NCI-H226 (cell line): Measurements from ENCODE around the gene CDK8.

Experiments
- DNase-seq: peaks from one replicate; pipeline ENCODE4 v3.0.0-alpha.2; 2015

The CDK8 gene

GRCh38 chr13:26323127-26323526 is 69.2 kb downstream of the CDK8 start:
- no peak for DNase-seq

- DNase-seq, result no peak
Measured at GRCh38 chr13:26323764-26324163, 69.8 kb downstream of the CDK8 start.

GRCh38 chr13:26324294-26324693 is 70.4 kb downstream of the CDK8 start:
- DNase-seq, result no peak

- DNase-seq, result no peak
Measured at GRCh38 chr13:26324867-26325266, 70.9 kb downstream of the CDK8 start.

- DNase-seq, result no peak
Measured at GRCh38 chr13:26325876-26326275, 71.9 kb downstream of the CDK8 start.

GRCh38 chr13:26326562-26326961 is 72.6 kb downstream of the CDK8 start:
- DNase-seq, result no peak

- DNase-seq, result no peak
Measured at GRCh38 chr13:26327940-26328725, 74.2 kb downstream of the CDK8 start.

GRCh38 chr13:26335158-26335557 is 81.2 kb downstream of the CDK8 start:
- DNase-seq, result no peak

GRCh38 chr13:26340807-26341206 is 86.9 kb downstream of the CDK8 start:
- DNase-seq, result peak; percentile 40

- DNase-seq, result no peak
Measured at GRCh38 chr13:26342898-26343297, 89.0 kb downstream of the CDK8 start.

- DNase-seq, result no peak
Measured at GRCh38 chr13:26343816-26344215, 89.9 kb downstream of the CDK8 start.

- no peak for DNase-seq
Measured at GRCh38 chr13:26344980-26345379, 91.1 kb downstream of the CDK8 start.

- no peak for DNase-seq
Measured at GRCh38 chr13:26348966-26349365, 95.0 kb downstream of the CDK8 start.

- no peak for DNase-seq
Measured at GRCh38 chr13:26362261-26362660, 108.3 kb downstream of the CDK8 start.

- no peak for DNase-seq
Measured at GRCh38 chr13:26370553-26370952, 116.6 kb downstream of the CDK8 start.

GRCh38 chr13:26372747-26373146 is 118.8 kb downstream of the CDK8 start:
- DNase-seq, result no peak

GRCh38 chr13:26376430-26376829 is 122.5 kb downstream of the CDK8 start:
- no peak for DNase-seq

- DNase-seq, result no peak
Measured at GRCh38 chr13:26377038-26377437, 123.1 kb downstream of the CDK8 start.

- no peak for DNase-seq
Measured at GRCh38 chr13:26378116-26378515, 124.2 kb downstream of the CDK8 start.

- DNase-seq, result no peak
Measured at GRCh38 chr13:26379831-26380230, 125.9 kb downstream of the CDK8 start.

GRCh38 chr13:26380930-26381329 is 127.0 kb downstream of the CDK8 start:
- DNase-seq, result no peak

- DNase-seq, result no peak
Measured at GRCh38 chr13:26382366-26382765, 128.4 kb downstream of the CDK8 start.

- no peak for DNase-seq
Measured at GRCh38 chr13:26382835-26383234, 128.9 kb downstream of the CDK8 start.

GRCh38 chr13:26384587-26384986 is 130.7 kb downstream of the CDK8 start:
- DNase-seq, result no peak

GRCh38 chr13:26386026-26386425 is 132.1 kb downstream of the CDK8 start:
- DNase-seq, result no peak
